ENCODE results near the gene TMEM156. TPM values are rescaled to one million over a fixed set of nuclear protein-coding genes. Genes with fewer than 3 reads are reported as not detected.

Gene TMEM156
- total and polyA plus RNA-seq, 8 donors: 0.37 to 1.8 (median 0.80) TPM; not detected in 4

- TF ChIP-seq POLR2AphosphoS5 (IDR thresholded peaks at IDR 0.05) (no peak), EP300 (IDR thresholded peaks at IDR 0.05) (no peak), POLR2A (IDR thresholded peaks at IDR 0.05) (no peak)
- TF ChIP-seq, protein P1, sequence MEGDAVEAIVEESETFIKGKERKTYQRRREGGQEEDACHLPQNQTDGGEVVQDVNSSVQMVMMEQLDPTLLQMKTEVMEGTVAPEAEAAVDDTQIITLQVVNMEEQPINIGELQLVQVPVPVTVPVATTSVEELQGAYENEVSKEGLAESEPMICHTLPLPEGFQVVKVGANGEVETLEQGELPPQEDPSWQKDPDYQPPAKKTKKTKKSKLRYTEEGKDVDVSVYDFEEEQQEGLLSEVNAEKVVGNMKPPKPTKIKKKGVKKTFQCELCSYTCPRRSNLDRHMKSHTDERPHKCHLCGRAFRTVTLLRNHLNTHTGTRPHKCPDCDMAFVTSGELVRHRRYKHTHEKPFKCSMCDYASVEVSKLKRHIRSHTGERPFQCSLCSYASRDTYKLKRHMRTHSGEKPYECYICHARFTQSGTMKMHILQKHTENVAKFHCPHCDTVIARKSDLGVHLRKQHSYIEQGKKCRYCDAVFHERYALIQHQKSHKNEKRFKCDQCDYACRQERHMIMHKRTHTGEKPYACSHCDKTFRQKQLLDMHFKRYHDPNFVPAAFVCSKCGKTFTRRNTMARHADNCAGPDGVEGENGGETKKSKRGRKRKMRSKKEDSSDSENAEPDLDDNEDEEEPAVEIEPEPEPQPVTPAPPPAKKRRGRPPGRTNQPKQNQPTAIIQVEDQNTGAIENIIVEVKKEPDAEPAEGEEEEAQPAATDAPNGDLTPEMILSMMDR (IDR thresholded peaks at IDR 0.05): no peak
- 57 to 77% (median 67%) methylated on average over 2 of the region's 2 CpGs for WGBS, 5 donors
- no peaks in the 10 kb centered on the region for H3K27me3 ChIP-seq
- peak overlapping the region in 2 of 5 donors; percentile 16 to 46 for H3K27ac ChIP-seq
- no peaks in the 10 kb centered on the region for H3K36me3 ChIP-seq
- H3K9me3 ChIP-seq: no peaks in the 10 kb centered on the region
- no peak for DNase-seq
- peaks cover 0 to 34% (median 13%) of the 10 kb centered on the region in 4 donors for H3K4me1 ChIP-seq
- H3K4me3 ChIP-seq: no peak overlapping the region
- intact Hi-C loops (cut with DNase I; ENCODE audit: low total_unique reads): no loop called here
Observed at GRCh38 chr4:38951598-38951997, 80.6 kb downstream of the TMEM156 start.

DNA sequence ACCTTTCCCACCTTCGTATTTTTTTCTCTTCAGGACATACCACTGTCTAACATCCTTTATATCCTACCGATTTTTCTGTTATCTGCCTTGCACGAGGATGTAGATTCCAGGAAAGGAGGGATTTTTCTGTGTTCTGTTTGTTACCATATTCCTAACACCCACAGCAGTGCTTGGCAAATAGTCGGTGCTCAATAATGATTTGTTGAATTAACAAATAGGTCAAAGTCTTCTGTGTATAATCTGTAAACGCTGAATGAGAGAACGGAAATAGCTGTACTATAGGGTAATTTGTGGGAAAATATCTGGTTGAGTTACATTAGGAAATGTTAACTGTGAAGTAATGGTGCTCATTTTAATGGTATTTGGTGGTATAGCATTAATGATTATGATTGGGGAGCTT lies 81.5 kb downstream of the TMEM156 start:
- intact Hi-C loops (cut with DNase I; ENCODE audit: low total_unique reads): no loop called here
- Histone ChIP-seq H3K27ac (peak overlapping the region in 1 of 5 donors; percentile 16), H3K9me3 (no peaks in the 10 kb centered on the region), H3K36me3 (peaks cover 0 to 2% (median 1%) of the 10 kb centered on the region in 4 donors), H3K27me3 (no peaks in the 10 kb centered on the region), H3K4me3 (no peak overlapping the region), H3K4me1 (peaks cover 0 to 39% (median 13%) of the 10 kb centered on the region in 4 donors)
- 24 to 46% (median 33%) methylated on average over 6 of the region's 6 CpGs for WGBS, 5 donors
- TF ChIP-seq EP300 (IDR thresholded peaks at IDR 0.05) (no peak), POLR2A (IDR thresholded peaks at IDR 0.05) (no peak), POLR2AphosphoS5 (IDR thresholded peaks at IDR 0.05) (no peak)
- TF ChIP-seq, protein P1 (IDR thresholded peaks at IDR 0.05): no peak
- DNase-seq: no peak

- H3K36me3 ChIP-seq: peaks cover 0 to 8% (median 5%) of the 10 kb centered on the region in 4 donors
- H3K4me1 ChIP-seq: peaks cover 0 to 39% (median 13%) of the 10 kb centered on the region in 4 donors
- H3K9me3 ChIP-seq: no peaks in the 10 kb centered on the region
- WGBS, 5 donors: 79 to 92% (median 81%) methylated on average over 2 of the region's 2 CpGs
- no peaks in the 10 kb centered on the region for H3K27me3 ChIP-seq
- no peak for DNase-seq
- TF ChIP-seq POLR2A (IDR thresholded peaks at IDR 0.05) (no peak), POLR2AphosphoS5 (IDR thresholded peaks at IDR 0.05) (no peak), EP300 (IDR thresholded peaks at IDR 0.05) (no peak)
- TF ChIP-seq, protein P1 (IDR thresholded peaks at IDR 0.05): no peak
- no peak overlapping the region for H3K4me3 ChIP-seq
- peak overlapping the region in 3 of 5 donors; percentile 14 to 80 (median 16) for H3K27ac ChIP-seq
- intact Hi-C loops (cut with DNase I; ENCODE audit: low total_unique reads): no loop called here
Observed at GRCh38 chr4:38950159-38950558, 82.0 kb downstream of the TMEM156 start.

GRCh38 chr4:38949411-38950051 lies 82.7 kb downstream of the TMEM156 start:
- WGBS, 5 donors: 35 to 40% (median 37%) methylated on average over 5 of the region's 5 CpGs
- Histone ChIP-seq H3K36me3 (peaks cover 3 to 14% (median 11%) of the 10 kb centered on the region in 4 donors), H3K27ac (peak overlapping the region in 3 of 5 donors; percentile 14 to 80 (median 26)), H3K27me3 (no peaks in the 10 kb centered on the region), H3K9me3 (no peaks in the 10 kb centered on the region), H3K4me3 (no peak overlapping the region), H3K4me1 (peaks cover 0 to 39% (median 13%) of the 10 kb centered on the region in 4 donors)
- TF ChIP-seq POLR2A (IDR thresholded peaks at IDR 0.05) (no peak), EP300 (IDR thresholded peaks at IDR 0.05) (no peak), POLR2AphosphoS5 (IDR thresholded peaks at IDR 0.05) (no peak)
- TF ChIP-seq, protein P1 (IDR thresholded peaks at IDR 0.05): no peak
- intact Hi-C loops (cut with DNase I; ENCODE audit: low total_unique reads): no loop called here
- peak in 1 of 2 donors; percentile 62 for DNase-seq
